ENCODE measurements around the gene KCTD21.

KCTD21 gene

GRCh38 chr11:78170874-78171549 lies 17.4 kb downstream of the KCTD21 start:
- no peak for DNase-seq

GRCh38 chr11:78170413-78170812 lies 18.0 kb downstream of the KCTD21 start:
- no peak for DNase-seq

GRCh38 chr11:78168539-78169477 lies 19.6 kb downstream of the KCTD21 start:
- peak; percentile 79 for DNase-seq

GRCh38 chr11:78166855-78167469 lies 21.5 kb downstream of the KCTD21 start:
- DNase-seq, result no peak

- DNase-seq, result no peak
Observed at GRCh38 chr11:78164471-78164870, 24.0 kb downstream of the KCTD21 start.

GRCh38 chr11:78163828-78164227 lies 24.6 kb downstream of the KCTD21 start:
- DNase-seq, result no peak

GRCh38 chr11:78161962-78162371 lies 26.5 kb downstream of the KCTD21 start:
- no peak for DNase-seq

GRCh38 chr11:78161346-78161745 lies 27.1 kb downstream of the KCTD21 start:
- DNase-seq, result no peak

GRCh38 chr11:78160557-78160956 lies 27.9 kb downstream of the KCTD21 start:
- DNase-seq, result no peak

GRCh38 chr11:78158987-78159652 lies 29.3 kb downstream of the KCTD21 start:
- no peak for DNase-seq

- DNase-seq, result peak; percentile 55
Observed at GRCh38 chr11:78156127-78156844, 32.1 kb downstream of the KCTD21 start.

- no peak for DNase-seq
Observed at GRCh38 chr11:78151804-78152203, 36.6 kb downstream of the KCTD21 start.

GRCh38 chr11:78150754-78151153 lies 37.7 kb downstream of the KCTD21 start:
- no peak for DNase-seq

GRCh38 chr11:78150346-78150745 lies 38.1 kb downstream of the KCTD21 start:
- no peak for DNase-seq

- DNase-seq, result no peak
Observed at GRCh38 chr11:78149646-78150045, 38.8 kb downstream of the KCTD21 start.

- no peak for DNase-seq
Observed at GRCh38 chr11:78147807-78148206, 40.6 kb downstream of the KCTD21 start.

GRCh38 chr11:78145511-78146025 lies 42.9 kb downstream of the KCTD21 start:
- DNase-seq, result no peak

- no peak for DNase-seq
Observed at GRCh38 chr11:78140392-78141077, 47.9 kb downstream of the KCTD21 start.

GRCh38 chr11:78139422-78140391 lies 48.7 kb downstream of the KCTD21 start, which contains the start of gene ALG8:
ALG8 (minus strand) TSS chr11:78139626; CDS start chr11:78139588, 38 bp downstream.
- peak; percentile 96 for DNase-seq

Measured in left hindlimb (tissue), 1 donor.